NT2/D1 (cell line): ENCODE measurements around the gene SEPTIN5.

ENCODE experiments used
- YY1 ChIP-seq: IDR thresholded peaks from 2 replicates; pipeline ENCODE4 v1.6.1; 2011; ENCODE audit not compliant: insufficient read length, insufficient read depth
- ZNF274 ChIP-seq: IDR thresholded peaks from 2 replicates; pipeline ENCODE4 v1.6.1; 2011; ENCODE audit warnings: mild to moderate bottlenecking, low read depth, low read length

DNA sequence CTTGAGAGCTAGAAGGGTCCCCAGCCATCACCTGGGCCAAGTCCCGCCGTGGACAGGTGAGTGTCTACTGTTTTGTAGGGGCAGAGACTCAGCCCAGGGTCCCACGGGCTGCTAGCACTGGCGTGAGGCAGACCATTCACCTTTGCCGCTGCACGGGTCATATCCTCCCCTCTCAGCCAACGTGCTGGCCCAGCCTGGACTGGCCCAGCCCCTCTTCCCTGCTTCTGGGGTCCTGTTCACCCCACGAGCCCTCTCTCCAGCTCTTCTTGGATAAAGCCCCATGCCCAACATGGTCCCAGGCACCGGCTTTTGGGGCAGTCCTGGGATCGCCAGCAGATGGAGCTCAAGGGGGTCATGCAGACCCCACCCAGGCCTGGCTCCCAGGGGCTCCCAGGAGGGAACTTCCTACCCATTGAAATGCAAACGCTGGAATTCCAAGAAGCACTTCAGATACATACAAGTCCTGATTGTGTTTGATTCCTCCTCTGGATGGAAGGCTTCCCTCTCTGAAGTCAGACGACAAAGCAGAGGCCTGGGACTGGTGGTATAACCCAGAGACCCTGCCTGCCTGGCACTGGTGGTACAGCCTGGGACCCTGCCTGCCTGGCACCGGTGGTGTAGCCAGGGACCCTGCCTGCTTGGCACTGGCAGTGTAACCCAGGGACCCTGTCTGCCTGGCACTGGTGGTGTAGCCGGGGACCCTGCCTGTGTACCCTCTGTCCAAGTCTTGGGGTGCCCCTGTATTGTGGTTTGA, 8.9 kb upstream of the SEPTIN5 start:
- TF ChIP-seq ZNF274 (no peak), YY1 (no peak)
